Nephron progenitor cell (in vitro differentiated cells): ENCODE results near the gene PRPF38B.

Experiments used
- DNase-seq: peaks from one replicate; pipeline ENCODE4 v3.0.0; 2021
- H3K27ac Mint-ChIP-seq: 2 replicates; pipeline ENCODE4 v1.8.0; 2021; ENCODE audit warnings: mild to moderate bottlenecking, moderate library complexity, mixed read lengths
- H3K27me3 Mint-ChIP-seq: 2 replicates; pipeline ENCODE4 v1.8.0; 2021; ENCODE audit warnings: mild to moderate bottlenecking, low read depth, mixed read lengths; ENCODE audit not compliant: poor library complexity
- H3K36me3 Mint-ChIP-seq: 2 replicates; pipeline ENCODE4 v1.8.0; 2021; ENCODE audit warnings: low read depth, mixed read lengths
- H3K4me1 Mint-ChIP-seq: 2 replicates; pipeline ENCODE4 v1.8.0; 2021; ENCODE audit warnings: mixed read lengths
- H3K4me3 Mint-ChIP-seq: 2 replicates; pipeline ENCODE4 v1.8.0; 2021; ENCODE audit warnings: mild to moderate bottlenecking, moderate library complexity, mixed read lengths
- H3K9me3 Mint-ChIP-seq: 2 replicates; pipeline ENCODE4 v1.8.0; 2021; ENCODE audit warnings: mild to moderate bottlenecking, moderate library complexity, mixed read lengths
- CTCF ChIP-seq: fragments of 200-600 bp; sonication (generic); IDR thresholded peaks from 2 replicates; pipeline ENCODE4 v1.5.0; 2021; ENCODE audit warnings: antibody characterized with exemption

Gene PRPF38B

DNA sequence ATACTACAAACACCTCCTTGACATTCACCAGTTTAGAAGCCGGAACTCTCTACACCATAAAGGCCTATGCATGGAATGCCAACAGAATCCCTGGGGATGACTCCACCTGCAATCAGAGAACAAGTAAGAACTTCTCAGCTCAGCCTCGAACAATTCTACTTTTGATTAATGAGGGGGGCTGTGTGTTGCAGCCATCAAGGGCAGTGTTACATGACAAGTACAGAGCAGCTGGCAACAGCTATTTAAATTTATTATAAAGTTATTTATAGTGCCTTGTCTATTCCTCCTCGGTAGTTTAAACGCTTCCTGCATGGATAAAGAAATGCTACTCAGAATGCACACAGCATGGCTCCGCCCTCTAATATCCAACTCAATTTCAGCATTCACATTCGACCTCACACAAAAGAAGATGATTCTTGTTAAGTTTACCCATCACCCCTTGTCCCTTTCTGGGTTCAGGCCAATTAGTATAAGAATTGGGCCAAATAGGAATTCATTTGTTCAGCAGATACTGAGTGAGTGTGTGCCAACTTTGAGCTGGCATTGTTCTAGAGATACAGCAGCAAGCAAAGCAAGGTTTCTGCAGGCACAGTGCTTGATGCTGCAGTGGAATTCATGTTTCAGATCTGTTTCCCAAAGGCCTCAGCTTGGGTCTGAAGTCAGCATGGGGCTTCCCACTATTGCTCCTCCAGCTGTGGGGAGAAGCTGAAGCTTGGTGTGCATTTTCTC lies 27.0 kb downstream of the PRPF38B start:
- Mint-ChIP-seq H3K27ac (no peak overlapping the region), H3K4me1 (peaks cover 6% of the 10 kb centered on the region), H3K4me3 (no peak overlapping the region), H3K36me3 (no peaks in the 10 kb centered on the region), H3K9me3 (no peaks in the 10 kb centered on the region), H3K27me3 (peaks cover 12% of the 10 kb centered on the region)
- DNase-seq = no peak
- no peak for TF ChIP-seq CTCF

GRCh38 chr1:108719656-108720435 lies 27.7 kb downstream of the PRPF38B start:
- Mint-ChIP-seq H3K27me3 (peaks cover 12% of the 10 kb centered on the region), H3K9me3 (no peaks in the 10 kb centered on the region), H3K4me1 (peaks cover 6% of the 10 kb centered on the region), H3K36me3 (no peaks in the 10 kb centered on the region), H3K27ac (no peak overlapping the region), H3K4me3 (no peak overlapping the region)
- no peak for TF ChIP-seq CTCF
- DNase-seq = no peak

DNA sequence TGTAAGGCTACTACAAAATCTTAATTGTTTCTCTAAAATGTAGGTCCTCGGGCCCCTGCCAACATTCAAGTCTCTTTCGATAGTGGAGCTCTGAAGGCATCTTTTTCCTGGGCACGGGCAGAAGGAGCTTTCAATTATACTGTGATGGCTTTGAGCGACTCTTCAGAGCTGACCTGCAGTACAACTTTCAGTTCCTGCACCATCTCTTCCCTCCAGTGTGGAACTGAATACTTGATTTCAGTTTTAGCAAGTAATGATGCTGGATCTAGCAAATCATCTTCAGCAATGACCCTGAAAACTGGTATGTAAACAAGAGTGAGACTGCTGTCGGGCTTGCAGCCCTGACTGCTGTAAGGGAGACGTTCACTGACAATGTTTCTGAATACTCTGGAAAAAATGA lies 30.2 kb downstream of the PRPF38B start:
- H3K27ac Mint-ChIP-seq = no peak overlapping the region
- no peaks in the 10 kb centered on the region for H3K36me3 Mint-ChIP-seq
- DNase-seq = no peak

GRCh38 chr1:108725906-108726305 lies 33.8 kb downstream of the PRPF38B start:
- Mint-ChIP-seq H3K9me3 (no peaks in the 10 kb centered on the region), H3K27ac (no peak overlapping the region), H3K4me3 (no peak overlapping the region), H3K27me3 (peaks cover 2% of the 10 kb centered on the region), H3K4me1 (peaks cover under 1% of the 10 kb centered on the region), H3K36me3 (no peaks in the 10 kb centered on the region)
- DNase-seq = no peak
- no peak for TF ChIP-seq CTCF

More for the DNA sequence above, 30.2 kb downstream of the PRPF38B start:
- H3K4me1 Mint-ChIP-seq = peaks cover 6% of the 10 kb centered on the region
- no peaks in the 10 kb centered on the region for H3K9me3 Mint-ChIP-seq
- no peak for TF ChIP-seq CTCF
- H3K27me3 Mint-ChIP-seq = peaks cover 8% of the 10 kb centered on the region
- H3K4me3 Mint-ChIP-seq = no peak overlapping the region

GRCh38 chr1:108728327-108728923 lies 36.3 kb downstream of the PRPF38B start:
- no peak for TF ChIP-seq CTCF
- Mint-ChIP-seq H3K4me1 (peaks cover 5% of the 10 kb centered on the region), H3K36me3 (no peaks in the 10 kb centered on the region), H3K4me3 (no peak overlapping the region), H3K27me3 (peaks cover 9% of the 10 kb centered on the region), H3K27ac (no peak overlapping the region), H3K9me3 (no peaks in the 10 kb centered on the region)
- DNase-seq = no peak
